HG03060 (cell line): ENCODE data around the gene HOXC11.

Source experiments
- ATAC-seq: cut with Tn5 transposase; IDR thresholded peaks from one replicate; pipeline ENCODE4 v1.9.1; 2021; ENCODE audit warnings: low read depth, moderate number of reproducible peaks; ENCODE audit not compliant: unreplicated experiment

Gene HOXC11

DNA sequence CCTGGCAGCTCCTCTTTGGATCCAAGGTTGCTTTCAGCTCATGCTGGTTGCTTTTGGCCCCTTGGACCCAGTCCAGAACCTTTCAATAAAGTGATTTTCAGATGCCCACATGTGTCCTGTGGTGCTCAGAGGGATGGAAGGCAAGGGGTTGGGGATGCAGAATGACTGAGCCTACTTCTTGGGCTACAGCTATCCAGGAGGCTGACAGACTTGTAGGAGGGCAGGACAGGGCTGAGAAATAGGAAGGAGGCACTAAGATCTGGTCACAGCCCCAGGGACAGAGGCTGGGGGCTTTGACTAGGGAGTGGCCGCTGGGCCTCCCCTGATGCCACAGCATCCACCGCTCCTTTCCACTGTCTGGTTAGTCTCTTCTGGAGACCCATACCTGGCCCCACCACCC is 1.2 kb upstream of the HOXC11 start:
- ATAC-seq = no peak

- no peak for ATAC-seq
Measured at GRCh38 chr12:53972152-53972702, 699 bp upstream of the HOXC11 start.

GRCh38 chr12:53973236-53974042 is 513 bp downstream of the HOXC11 start:
- no peak for ATAC-seq

GRCh38 chr12:53974084-53975063 is 1.4 kb downstream of the HOXC11 start, which contains the start of gene HOTAIR:
TSS of gene HOTAIR (minus strand) at chr12:53974954.
- no peak for ATAC-seq

DNA sequence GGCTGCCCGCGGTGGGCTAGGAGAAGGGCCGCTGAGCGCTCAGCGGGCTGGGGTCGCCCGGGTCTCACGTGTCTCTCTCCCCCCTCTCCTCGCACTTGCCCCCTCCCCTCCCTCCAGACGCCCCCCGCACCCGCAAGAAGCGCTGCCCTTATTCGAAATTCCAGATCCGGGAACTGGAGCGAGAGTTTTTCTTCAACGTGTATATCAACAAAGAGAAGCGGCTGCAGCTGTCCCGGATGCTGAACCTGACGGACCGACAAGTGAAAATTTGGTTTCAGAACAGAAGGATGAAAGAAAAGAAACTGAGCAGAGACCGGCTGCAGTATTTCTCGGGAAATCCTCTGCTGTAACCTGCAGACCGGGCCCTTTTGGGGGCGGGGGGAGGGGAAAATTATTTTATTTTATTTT is 2.1 kb downstream of the HOXC11 start:
- no peak for ATAC-seq

GRCh38 chr12:53975479-53976152 is 2.7 kb downstream of the HOXC11 start:
- ATAC-seq = no peak

- ATAC-seq = no peak
Measured at GRCh38 chr12:53976172-53976822, 3.4 kb downstream of the HOXC11 start.

DNA sequence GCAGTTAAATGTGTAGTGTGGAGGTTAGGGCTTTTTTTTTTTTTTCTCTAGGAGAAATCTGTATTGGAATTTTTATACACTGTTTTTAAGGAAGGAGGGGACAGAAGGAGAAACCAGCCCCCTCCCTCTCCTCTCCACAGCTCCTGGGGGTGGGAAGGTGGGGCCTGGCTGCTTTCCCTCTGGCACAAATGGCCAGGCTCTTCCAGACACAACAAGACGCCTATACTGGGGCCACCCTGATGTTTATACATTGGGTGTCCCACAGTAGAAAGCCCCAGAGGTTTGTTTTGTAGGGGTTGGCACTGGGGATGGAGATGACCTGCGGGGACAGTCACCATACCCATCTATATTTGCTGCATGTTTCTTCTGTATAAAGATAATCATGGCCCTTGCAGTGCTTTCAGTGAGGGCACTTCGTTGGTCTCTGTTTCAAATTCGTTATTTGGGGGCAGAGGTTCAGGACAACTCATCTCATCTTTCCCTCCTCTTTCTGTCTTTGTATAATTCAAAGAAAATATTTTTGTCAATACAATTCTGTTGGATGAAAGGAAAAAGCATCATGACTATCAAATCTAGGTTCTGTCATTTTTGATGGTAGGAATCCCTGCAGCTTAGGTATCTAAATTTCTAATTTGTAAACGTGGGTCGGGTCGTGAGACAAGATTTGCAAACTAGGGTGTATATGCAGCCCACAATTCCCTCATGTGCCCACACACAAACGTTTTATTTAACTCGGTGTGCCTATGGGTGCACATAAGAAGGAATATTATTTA is 4.1 kb downstream of the HOXC11 start:
- no peak for ATAC-seq

DNA sequence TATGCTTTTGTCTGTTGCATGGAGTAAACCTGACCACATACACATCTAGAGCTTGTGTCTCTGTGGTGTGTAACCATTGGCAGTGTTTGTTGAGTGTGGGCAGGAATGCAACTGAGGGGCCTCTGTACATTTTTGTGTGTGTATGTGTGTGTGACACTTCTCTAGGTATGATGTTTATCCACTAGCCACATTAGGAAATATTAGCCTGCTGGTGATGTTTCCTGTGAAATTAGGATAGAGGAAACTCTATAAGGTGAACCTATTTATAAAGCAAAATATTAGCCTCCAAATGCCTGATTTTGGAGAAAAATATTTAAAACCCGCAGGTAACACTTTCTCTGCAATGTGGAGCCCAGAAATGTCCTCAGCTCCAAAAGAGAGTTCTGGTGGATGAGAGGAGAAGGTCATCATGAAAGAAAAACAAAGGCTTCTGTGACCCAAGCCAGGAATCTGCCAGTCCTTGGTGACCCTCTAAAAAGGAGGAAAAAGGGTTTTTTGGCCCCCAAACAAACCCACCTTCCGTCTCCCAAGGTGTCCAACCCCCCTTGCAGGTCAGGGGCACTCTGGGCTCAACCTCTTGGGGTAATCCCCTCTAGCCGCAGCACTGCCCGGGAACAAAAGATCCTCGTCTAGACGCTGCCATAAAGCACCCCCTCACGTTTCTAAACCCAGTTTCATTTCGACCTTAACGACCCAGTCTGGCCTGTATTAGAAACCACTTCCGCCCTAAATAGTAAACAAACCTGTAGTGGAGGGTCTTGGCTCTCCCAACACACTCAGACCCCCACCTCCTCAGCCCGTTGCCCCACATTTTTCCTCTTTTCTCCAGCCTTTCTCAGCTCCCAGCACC is 4.9 kb downstream of the HOXC11 start:
- ATAC-seq = no peak

GRCh38 chr12:53978477-53979356 is 5.8 kb downstream of the HOXC11 start:
- no peak for ATAC-seq

- no peak for ATAC-seq
Measured at GRCh38 chr12:53980104-53980801, 7.3 kb downstream of the HOXC11 start.

DNA sequence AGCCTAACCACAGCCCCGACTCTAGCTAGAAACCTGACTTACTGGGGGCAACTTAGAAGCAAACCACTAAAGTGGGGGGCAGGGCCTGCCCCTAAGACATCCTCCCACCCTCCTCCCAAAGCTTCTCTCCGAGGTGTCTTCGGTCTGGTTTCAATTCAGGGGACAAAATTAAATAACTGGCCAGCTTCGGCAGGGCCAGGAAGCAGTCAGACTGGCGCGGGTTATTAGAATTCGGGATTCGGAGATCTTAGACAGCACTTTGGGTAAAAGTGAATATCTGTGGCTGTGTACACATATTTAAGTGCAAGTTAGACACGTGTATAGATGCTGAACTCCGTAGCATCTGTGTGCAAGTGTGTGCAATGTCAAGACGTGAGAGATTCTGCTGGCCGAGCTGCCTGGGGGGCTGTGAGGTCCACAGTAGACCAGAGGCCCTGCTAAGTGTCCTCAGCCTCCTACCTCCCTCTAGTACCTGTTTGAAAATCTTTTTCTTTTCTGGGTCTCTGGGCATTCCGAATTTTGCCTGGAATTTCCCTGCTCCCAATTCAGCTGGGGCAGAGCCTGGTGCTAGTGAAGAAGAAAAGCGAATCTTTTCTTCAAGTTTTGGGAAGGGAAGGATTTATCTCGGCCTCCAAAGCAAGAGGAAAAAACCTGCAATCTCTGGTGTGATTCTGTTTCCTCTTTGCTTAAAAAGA is 8.0 kb downstream of the HOXC11 start:
- no peak for ATAC-seq

DNA sequence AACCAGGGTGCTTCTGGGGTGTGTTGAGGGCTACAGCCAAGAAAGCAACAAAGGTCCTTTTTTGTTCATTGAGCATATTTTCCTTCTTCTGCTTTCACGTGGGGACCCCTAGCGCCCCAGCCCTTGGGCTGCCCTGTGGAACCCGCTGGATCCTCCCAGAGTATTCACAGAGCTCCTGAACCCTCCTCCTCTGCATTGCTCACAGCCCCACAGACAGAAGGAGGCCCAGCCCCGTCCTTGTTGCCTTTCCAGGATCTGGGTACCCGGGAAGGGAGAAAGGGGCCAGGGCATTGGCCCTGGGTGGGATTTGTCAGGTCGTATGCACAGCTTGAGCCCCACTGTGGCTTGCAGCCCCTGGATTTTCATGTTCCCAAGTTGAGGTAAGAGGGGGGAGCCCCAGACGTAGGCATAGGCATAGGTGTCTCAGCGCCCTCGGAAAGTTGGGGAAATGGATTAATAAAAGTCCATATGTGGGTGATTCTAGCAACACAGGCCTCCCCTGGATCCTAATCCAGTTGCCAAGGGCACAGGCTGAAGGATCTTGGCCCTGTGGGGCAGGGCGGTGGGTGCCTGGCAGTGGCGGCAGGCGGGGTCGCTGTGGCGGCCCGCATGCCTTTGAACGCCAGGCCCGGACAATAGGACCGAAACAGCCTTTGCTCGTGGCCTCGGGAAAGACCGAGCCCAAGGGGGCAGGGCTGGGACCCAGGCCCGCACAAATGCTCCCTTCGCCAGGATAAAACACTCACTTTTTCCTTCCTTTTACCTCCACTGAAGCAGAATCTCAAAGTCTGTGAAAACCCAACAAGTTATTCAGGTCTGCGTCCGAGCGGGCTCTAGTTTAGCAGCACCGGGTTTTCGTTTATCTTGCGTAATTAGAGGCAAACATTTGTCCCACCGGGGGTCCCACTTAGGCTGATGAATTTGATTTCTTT is 9.0 kb downstream of the HOXC11 start:
- no peak for ATAC-seq

DNA sequence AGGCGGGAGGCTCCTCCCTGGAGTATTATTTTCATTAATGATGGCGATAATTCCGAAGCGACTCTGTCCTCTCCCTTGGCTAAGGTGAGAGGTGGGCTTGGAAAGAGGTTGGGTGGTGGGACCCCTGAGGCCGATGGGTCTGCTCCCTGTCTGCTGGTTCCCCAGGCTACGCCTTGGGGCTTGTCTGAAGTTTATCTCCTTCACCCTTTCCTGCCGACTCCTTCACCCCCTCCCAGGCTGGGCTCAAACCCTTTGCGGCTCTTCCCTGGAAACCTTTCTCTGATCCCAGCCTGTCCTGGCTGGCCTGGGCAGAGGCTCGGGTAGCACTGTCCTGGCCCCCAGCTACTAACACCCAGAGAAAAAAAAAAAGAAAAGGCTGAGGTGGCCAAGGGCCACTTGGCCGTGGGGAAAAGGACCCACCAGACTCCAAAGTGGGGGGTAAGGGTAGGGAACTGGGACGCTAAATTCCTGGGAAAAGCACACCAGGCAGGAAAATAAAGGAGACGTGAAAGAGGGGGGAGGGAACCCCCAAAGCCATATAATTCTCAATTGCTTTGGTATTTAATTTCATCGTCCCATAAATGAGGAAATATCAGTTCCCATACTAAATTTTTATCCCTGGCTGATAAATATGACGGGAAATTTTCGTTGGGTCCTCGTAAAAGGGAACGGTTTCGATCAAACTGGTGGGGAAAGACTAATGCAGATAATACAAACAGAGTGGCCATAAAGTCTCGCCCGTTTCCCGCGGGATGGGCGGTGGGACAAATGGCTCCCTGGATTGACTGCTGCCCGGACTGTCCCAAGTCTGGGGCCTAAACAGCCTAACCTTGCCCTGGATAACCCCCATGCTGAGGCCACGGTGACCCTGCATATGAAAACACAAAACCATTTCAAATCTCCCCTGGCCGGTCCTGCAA is 10.0 kb downstream of the HOXC11 start:
- ATAC-seq = no peak
